EL (cell line): ENCODE measurements around the gene MSL1.

ENCODE experiments used
- DNase-seq: peaks from one replicate; pipeline ENCODE4 v3.0.0-alpha.2; 2016

Gene MSL1, protein sequence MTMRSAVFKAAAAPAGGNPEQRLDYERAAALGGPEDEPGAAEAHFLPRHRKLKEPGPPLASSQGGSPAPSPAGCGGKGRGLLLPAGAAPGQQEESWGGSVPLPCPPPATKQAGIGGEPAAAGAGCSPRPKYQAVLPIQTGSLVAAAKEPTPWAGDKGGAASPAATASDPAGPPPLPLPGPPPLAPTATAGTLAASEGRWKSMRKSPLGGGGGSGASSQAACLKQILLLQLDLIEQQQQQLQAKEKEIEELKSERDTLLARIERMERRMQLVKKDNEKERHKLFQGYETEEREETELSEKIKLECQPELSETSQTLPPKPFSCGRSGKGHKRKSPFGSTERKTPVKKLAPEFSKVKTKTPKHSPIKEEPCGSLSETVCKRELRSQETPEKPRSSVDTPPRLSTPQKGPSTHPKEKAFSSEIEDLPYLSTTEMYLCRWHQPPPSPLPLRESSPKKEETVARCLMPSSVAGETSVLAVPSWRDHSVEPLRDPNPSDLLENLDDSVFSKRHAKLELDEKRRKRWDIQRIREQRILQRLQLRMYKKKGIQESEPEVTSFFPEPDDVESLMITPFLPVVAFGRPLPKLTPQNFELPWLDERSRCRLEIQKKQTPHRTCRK

DNA sequence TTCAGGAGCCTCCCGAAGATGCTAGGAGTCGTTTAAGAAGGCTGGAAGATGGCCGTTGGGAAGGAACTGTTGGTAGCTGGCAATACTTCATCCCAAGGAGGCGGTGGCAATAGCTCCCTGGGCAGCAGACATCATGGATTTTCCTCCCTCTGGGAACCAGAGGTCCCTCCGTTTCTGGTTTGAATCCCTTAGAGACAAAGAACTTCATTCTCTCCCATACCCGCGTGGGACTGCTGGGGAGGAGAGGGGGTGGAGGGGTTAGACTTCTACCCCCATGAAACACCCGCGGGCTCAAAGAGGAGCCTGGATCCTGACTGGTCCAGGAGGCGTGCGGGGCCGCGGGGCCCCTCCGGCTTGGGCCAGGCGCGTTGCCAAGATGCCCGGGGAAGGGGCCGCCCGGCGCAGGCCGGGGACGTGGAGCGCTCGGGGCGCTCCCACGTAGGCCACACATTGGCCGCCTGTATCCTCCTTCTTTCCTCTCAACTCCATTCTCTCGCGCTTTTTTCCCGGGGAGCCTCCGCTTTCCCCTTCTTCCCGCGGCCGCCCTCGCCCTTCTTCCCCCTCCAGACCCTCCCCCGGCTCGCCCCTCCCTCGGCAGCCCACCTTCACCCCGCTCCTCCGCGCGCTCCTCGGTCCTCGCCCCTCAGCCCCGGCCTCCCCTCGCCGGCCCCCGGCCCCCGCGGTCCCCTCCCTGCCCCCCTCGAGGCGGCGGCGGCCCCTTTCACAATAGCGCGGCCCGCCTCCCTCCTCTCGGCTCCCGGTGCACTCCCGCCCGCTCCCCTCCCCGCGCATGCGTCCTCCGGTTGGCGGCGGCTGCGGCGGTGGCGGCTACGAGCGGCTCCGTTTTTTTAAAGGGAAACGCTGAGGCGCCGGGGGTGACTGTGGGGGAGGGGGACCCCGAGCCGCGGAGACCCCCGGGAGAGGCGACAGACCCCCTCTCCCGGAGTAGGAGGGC is at the start of gene MSL1:
Gene MSL1, plus strand, starts transcription at position 791 of the 955 bp plus-strand sequence. CDS start 642 bp downstream, outside the sequence.
- DNase-seq, result peak; percentile 80

DNA sequence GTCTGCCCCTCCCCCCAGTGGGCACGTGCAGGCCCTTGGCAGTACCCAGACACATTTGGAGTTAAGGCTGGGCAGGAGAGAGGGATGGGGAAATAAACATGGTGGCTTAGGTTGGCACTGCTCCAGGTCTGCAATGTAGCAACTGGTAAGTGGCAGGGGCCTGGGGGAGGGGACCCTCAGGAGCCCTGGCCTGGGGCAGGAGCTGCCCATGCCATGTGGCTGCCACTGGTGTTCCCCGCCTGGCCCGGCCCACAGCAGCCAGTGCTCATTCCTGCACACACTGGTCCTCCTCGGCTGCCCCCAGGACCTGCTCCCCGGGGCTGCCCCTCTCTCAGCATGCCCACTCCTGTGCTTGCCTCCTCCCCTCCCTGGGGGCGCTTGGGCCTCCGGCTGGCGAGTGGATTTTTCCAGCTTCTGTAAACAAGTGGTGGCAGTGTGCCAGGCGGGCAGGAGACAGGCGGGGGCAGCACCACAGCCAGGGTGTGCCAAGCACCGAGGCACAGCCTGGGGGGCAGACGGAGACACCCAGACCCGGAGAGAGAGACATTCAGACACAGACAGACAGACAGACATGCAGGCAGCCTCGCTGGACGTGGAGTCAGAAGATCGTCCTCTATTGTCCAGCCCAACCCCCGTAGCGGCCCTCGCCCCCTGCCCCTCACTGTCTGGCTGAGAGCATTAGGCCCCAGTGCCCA is 49.6 kb upstream of the MSL1 start:
- no peak for DNase-seq

DNA sequence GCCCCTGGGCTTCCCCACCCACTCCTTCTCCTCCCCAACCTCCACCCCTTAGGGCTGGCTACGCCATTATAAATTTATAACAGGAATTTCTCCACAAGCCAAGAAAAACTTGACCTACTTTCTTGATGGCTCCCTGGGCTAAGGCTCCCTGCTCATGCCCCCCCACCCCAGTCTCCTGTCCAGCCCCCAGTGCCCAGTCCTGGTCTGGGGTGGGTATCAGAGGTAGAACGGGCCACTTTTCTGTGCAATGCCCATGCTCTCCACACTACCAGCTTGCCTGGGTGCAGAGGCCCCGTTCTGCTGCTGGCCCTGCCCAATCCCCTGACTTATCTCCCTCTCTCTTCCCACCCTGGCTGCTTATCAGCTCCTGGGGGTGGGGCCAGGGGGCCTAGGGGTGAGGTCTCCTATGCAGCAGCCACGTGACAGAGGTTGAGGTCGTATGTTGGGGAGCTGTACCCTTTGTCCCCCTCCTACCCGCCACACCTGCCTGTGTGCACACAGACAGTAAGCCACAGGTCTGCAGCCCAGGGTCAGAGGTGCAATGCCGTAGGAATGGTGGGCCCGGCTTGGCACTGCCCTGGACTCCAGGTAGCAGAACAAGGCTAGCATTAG is 48.9 kb upstream of the MSL1 start:
- DNase-seq, result no peak

DNA sequence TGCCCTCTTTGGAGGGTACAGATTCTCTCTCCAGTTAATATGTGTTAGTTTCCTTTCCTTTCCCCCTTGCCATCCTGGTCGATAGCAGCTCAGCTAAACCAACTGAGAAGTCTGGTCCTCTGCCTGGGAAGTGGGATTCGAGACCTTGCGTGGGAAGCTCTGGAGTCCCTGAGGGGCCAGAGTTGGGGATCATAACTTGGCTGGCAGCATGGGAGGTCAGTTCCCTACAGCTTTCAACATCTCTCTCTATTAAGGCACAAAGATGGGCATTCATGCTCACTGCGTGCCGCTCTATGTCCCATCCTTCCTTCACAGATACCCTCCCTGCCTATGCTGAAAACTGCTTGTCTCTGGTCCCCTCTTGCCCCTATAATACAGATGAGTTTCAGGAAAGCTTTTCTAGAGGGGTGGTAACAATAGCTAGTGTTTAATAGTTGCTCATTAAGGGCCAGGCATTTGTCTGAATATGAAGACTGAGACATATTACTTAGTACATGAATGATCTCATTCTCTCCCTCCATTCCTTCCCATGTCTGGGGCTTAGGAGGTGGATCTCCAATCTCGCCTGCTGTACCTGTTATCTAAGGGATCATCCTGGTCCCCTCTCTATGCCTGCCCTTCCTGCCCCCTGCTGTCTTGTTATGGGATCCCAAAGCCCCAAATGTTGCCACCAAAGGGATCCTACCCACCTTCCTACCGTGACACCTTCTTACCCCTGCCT is 48.2 kb upstream of the MSL1 start:
- DNase-seq, result no peak

DNA sequence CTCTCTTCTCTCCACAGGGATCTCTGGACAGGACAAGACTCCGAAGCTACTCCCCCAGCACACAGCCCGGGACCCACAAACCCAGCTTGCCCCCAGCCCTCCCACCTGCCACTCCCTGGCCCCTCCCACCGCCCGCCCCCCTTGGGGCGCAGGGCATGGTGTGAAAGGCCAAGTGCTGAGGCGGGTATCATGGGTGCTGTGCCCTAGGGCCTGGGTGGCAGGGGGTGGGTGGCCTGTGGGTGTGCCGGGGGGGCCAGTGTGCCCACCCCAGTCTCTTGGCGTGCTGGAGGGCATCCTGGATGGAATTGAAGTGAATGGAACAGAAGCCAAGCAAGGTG is 47.6 kb upstream of the MSL1 start:
- DNase-seq, result no peak

DNA sequence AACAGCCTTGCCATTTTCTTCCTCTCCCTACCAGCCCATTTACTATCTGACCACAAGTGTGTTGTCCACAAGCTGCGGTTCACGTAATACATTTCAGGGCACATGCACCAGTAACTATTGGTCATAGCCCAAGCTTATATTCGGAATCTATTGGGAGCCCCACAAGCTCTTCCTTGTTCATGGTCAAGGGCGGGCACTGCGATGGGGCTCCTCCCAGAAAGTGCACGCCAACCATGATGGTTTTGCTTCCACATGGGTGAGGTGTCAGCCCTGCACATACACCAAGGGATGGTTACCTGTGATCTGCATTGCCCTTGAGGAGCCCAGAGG is 46.9 kb upstream of the MSL1 start:
- no peak for DNase-seq

DNA sequence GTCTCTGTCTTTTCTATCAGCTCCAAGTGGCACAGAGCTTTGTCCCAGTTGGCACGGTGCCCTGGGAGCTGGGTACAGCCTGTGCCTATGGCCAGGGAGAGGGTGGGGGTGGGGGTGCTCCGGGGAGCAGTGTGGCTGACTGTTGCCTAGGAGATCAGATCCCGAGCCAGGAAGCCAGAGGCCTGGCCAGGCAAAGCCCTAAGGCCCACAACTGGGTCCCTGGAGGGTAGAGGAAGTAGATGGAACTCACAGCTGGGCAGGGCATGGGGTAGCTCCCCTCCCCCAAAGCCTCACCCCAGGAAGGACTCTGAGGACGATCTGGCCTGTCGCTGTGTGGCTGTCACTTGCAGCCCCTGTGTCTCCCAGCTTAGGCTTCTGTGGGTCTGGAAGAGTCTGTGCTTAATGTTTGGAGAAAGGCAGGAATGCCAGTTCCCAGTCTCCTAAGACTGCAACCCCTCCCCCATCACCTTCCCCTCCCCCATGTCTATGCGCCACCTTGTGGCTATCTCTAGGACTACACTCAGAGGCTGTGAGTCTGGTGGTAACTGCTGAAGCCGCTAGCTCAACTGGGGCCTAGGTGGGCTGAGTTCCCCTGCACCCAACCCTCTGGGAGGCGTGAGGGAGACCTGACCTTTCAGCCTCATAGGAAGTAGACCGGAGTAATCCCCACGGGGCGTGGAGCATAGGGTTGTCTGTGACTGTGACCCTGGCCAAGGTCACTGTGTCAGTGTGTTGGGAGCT is 46.4 kb upstream of the MSL1 start:
- DNase-seq, result peak; percentile 51

DNA sequence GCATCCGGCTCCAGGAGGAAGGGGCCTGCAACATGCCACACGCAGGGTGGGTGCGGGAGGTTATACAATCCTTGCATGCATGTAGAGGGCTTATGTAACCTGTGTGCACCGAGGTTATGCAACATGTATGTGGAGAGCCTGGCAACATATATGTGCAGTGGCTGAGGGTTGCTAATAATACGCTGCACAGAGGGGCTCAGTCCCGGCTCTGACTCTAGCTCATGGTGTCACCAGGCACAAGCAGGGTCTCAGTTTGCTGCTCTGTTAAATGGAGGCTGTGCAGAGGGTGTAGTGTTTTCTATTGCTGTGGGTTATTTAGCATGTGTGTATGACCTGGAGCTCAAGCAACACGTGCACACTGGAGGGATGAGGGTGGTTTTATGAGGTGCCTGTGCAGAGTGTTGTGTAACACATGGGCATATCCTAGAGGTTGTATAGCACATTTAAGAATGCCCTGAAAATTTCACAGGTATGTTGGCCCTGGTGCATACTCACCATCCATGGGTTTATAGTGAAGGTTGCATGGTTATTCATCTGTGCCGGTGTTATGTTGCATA is 45.8 kb upstream of the MSL1 start:
- no peak for DNase-seq

DNA sequence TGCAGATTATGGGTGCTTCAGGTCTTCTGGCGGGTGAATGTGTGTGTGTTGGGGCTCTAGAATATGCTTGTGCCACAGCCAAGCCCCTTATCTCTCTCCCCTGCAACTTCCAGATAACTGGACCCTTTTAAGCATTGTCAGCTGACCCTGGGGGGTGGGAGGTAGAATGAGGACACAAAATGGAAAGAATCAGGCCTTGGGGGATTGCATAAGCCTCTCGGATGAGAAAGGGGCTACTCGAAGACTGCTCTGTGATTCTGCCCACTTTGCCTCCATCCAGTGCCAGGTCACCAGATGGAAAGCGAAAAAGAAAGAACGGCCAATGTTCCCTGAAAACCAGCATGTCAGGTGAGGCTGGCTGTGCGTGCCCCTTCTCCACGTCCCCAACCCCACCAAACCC is 45.2 kb upstream of the MSL1 start:
- DNase-seq, result no peak

DNA sequence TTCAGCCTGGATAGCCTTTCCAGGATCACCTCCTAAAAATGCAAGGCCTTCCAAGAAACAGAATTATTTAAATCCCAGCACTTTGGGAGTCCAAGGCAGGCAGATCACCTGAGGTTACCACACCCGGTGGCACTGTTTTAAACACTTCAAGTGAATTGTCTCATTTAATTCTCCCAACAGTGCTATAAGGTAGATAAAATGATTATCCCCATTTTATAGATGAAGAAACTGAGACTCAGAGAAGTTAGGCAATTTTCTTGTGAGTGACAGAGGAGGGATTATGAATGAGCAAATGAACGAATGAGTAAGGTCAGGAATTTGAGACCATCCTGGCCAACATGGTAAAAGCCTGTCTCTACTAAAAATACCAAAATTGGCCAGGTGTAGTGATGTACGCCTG is 42.2 kb upstream of the MSL1 start:
- no peak for DNase-seq

DNA sequence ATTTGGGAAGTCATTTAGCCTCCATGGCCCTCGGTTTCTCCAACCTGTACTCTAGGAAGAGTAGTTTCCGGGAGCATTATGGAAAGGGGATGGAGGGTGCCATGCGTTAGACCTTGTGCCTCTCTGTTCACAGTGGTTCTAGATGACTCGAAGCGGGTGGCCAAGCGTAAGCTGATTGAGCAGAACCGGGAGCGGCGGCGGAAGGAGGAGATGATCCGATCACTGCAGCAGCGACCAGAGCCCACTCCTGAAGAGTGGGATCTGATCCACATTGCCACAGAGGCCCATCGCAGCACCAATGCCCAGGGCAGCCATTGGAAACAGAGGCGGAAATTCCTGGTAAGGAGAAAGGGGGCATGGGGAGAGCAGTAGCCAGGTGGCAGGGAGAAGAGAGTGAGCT is 37.3 kb upstream of the MSL1 start:
- DNase-seq, result no peak

DNA sequence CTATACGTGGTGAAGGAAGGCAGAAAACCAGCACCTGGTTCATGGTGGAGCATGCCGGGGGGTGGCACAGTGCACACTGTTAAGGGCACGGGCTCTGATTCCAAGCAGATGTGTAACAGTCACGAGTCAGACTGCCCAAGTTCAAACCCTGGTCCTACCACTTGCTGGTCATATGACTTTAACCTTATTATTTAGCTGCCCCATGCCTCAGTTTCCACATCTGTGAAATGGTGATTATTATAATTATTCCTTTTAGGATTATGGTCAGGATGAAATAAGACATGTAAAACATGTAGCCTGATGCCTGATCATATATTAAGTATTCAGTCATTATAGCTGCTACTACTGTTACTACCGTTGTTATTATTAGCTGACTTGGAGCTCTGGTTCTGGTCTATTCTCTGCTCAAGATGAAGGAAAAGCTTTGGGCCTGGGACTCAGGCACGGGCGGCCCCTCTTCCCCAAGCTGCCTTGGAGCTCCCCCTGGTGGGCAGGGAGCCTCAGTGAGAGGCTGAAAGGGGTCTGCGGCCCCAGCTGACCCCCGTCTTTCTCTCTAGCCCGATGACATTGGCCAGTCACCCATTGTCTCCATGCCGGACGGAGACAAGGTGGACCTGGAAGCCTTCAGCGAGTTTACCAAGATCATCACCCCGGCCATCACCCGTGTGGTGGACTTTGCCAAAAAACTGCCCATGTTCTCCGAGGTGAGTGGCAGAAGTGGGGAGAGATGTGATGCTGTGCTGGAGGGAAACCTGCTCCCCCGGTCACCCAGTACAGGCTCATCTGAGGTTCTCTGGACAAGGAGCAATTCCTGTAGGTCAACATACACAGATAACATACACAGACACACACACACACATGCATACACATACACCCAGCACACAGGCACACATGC is 35.4 kb upstream of the MSL1 start:
- peak; percentile 38 for DNase-seq

DNA sequence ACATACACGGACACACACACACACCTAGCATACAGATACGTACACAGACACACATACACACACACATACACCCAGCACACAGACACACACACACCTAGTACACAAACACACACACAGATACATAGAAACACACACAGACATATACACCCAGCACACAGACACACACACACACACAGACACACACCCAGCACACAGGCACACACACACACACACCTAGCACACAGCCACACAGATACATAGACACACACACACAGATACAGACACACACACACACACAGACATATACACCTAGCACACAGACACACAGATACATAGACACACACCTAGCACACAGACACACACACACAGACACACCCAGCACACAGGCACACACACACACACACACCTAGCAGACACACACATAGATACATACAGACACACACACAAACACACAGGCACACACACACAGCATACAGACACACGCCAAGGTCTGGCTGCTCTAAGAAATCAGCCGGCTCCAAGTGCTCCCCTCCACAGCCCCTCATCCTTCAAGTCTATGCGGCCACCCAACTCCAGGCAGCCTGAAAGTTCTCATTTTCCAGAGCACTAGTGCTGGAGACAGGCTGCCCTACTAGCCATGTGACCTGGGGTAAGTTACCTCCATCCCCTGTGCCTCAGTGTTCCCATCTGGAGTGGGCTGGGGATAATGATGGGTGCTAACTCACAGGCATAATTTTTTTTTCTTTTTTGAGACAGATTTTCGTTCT is 34.5 kb upstream of the MSL1 start:
- DNase-seq, result no peak

DNA sequence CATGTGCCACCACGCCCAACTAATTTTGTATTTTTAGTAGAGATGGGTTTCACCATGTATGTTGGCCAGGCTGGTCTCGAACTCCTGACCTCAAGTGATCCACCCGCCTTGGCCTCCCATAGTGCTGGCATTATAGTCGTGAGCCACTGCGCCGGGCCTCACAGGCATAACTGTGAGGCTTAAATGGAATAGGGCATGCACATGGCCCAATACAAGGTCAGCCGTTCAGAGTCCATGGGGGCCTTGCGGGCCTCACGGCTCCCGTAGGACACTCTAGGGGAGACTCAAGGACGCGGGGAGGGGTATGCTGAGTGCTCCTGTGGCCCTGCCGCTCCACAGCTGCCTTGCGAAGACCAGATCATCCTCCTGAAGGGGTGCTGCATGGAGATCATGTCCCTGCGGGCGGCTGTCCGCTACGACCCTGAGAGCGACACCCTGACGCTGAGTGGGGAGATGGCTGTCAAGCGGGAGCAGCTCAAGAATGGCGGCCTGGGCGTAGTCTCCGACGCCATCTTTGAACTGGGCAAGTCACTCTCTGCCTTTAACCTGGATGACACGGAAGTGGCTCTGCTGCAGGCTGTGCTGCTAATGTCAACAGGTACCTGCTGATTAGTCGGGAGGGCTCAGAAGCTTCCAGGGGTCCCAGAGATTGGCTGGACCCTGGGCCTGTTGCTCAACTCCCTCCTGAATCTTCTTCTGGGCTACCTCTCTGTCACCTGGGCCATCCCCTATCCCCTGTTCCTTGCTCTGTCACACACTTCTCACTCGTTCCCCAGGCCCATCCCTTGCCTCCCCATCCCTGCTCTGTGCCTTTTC is 33.7 kb upstream of the MSL1 start:
- no peak for DNase-seq

DNA sequence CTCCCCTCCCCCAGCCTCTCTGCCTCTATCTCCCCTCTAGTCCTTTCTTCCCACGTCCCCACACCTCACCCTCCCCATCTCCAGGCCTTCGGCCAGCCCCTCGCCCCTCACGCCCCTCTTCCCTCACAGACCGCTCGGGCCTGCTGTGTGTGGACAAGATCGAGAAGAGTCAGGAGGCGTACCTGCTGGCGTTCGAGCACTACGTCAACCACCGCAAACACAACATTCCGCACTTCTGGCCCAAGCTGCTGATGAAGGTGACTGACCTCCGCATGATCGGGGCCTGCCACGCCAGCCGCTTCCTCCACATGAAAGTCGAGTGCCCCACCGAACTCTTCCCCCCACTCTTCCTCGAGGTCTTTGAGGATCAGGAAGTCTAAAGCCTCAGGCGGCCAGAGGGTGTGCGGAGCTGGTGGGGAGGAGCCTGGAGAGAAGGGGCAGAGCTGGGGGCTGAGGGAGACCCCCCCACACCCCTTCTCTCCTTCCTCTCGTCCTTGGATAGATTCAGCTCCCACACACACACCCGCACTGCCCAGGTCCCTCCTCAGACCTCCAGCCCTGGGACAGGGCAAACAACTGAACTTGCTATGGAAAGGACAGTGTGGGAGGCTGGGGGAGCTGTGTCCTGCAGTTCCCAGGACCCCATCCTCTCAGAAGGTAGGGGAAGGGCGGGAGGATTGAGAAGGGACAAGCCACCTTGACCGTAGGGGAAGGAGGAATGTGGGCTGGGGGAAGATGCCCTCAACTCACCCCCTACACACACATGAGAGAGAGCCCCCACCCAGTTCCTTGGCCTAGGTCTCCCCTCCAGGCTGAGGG is 32.5 kb upstream of the MSL1 start:
- no peak for DNase-seq

DNA sequence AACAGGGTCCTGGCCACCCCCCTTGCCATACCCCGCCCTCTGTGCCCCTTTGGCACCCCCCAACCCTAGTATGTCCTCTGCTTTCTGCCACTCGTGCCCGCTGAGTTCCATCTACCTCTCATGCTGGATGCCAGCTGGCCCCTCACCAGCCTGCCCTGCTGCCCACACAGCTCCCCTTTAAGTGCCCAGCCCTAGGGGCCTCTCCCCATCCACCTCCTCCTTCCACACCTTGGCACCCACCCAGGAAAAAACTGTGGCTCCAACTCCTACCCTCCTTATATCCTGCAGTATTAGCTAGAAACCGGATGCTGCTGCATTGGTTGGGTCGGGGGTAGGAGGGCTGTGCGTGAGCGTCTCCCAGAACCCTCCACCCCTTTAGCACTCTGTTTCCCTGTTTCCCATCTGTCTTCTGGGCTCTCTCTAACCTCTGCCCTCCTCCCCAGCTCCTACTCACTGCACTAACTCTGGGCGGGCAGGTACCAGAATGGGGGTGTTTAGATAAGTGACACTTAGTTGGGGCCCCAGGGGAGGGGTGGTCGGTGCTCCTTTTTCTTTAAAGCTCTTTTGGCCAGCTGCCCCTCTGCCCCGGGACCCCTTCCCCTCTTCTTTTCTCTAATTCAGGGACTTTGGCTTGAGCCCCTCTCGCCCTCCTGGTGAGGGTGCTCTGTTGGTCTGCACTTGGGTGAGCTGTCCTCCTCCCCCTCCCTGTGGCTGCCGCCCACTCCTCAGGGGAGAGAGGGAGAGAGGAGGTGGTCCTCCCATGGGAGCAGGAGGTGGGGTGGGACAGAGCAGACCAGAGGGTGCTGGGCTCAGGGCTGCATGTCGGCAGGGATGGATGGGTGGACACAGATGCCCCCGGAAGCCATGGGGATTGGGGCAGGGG is 31.3 kb upstream of the MSL1 start:
- no peak for DNase-seq
